ENCODE data around the gene JAKMIP3. TPM values are rescaled to one million over a fixed set of nuclear protein-coding genes. Genes with fewer than 3 reads are reported as not detected.

JAKMIP3 gene
- total RNA-seq, 4 donors from 2014 or later, result 0.24 to 0.67 (median 0.51) TPM

DNA sequence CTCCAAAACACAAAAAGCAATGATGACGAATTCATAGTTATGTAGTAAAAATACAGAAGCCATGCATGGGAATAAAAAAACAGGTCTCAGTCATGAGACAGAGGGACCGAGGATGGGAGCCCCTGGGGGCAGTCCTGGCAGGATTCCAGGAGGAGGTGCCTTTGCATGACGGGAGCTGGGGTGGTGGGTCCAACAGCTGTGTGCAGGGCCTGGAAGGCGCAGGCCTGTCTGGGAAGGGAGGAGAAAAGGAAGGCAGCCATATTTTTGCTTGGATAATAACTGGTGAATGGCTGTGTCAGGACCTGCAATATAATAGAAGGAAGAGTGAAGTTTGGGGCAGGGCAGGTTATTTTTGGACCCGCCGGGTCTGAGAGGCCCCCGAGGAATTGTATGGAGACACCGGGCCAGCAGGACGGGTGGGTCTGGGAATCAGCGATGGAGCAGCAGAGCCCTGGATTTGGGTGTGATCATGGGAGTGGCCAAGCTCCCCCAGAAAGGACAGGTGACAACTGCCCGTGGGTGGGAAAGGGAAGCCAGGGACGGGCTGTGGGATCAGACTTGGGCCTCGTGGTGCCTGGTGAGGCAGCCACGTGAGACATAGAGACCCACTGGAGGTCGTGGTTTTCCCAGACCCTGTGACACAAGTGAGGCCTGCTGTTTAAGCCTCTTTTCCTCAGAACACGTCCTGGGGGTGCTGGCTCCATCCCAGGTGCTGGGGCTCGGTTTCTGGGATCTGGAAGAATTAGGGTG lies 2.9 kb upstream of the JAKMIP3 start:
- no peak for ATAC-seq
- H3K27ac ChIP-seq, result no peak overlapping the region
- intact Hi-C loops (cut with DNase I; ENCODE audit: low total_unique reads), result no loop called here
- H3K36me3 ChIP-seq, result no peaks in the 10 kb centered on the region
- in situ Hi-C loops (cut with MboI; ENCODE audit: low sequenced_read_pairs in 4 of 4), result no loop called here
- no peak for DNase-seq
- H3K4me3 ChIP-seq, result no peak overlapping the region
- no peaks in the 10 kb centered on the region for H3K27me3 ChIP-seq
- TF ChIP-seq POLR2A (IDR thresholded peaks at IDR 0.05), result no peak
- TF ChIP-seq, protein P1, sequence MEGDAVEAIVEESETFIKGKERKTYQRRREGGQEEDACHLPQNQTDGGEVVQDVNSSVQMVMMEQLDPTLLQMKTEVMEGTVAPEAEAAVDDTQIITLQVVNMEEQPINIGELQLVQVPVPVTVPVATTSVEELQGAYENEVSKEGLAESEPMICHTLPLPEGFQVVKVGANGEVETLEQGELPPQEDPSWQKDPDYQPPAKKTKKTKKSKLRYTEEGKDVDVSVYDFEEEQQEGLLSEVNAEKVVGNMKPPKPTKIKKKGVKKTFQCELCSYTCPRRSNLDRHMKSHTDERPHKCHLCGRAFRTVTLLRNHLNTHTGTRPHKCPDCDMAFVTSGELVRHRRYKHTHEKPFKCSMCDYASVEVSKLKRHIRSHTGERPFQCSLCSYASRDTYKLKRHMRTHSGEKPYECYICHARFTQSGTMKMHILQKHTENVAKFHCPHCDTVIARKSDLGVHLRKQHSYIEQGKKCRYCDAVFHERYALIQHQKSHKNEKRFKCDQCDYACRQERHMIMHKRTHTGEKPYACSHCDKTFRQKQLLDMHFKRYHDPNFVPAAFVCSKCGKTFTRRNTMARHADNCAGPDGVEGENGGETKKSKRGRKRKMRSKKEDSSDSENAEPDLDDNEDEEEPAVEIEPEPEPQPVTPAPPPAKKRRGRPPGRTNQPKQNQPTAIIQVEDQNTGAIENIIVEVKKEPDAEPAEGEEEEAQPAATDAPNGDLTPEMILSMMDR (IDR thresholded peaks at IDR 0.05 in 4 of 5, conservative IDR thresholded peaks at IDR 0.05 in 1 of 5), result no peak
- no peaks in the 10 kb centered on the region for H3K9me3 ChIP-seq
- peaks cover 13 to 17% of the 10 kb centered on the region in 2 donors for H3K4me1 ChIP-seq

- no peak for DNase-seq
- in situ Hi-C loops (cut with MboI; ENCODE audit: low sequenced_read_pairs in 4 of 4), result no loop called here
- intact Hi-C loops (cut with DNase I; ENCODE audit: low total_unique reads), result no loop called here
- Histone ChIP-seq H3K4me1 (peaks cover 13 to 17% of the 10 kb centered on the region in 2 donors), H3K36me3 (no peaks in the 10 kb centered on the region), H3K27ac (no peak overlapping the region), H3K4me3 (no peak overlapping the region), H3K9me3 (no peaks in the 10 kb centered on the region), H3K27me3 (no peaks in the 10 kb centered on the region)
- TF ChIP-seq, protein P1 (IDR thresholded peaks at IDR 0.05 in 4 of 5, conservative IDR thresholded peaks at IDR 0.05 in 1 of 5), result no peak
- TF ChIP-seq POLR2A (IDR thresholded peaks at IDR 0.05), result no peak
- ATAC-seq, result no peak
Measured at GRCh38 chr10:132063432-132063831, 2.3 kb upstream of the JAKMIP3 start.

- TF ChIP-seq, protein P1 (IDR thresholded peaks at IDR 0.05 in 4 of 5, conservative IDR thresholded peaks at IDR 0.05 in 1 of 5), result no peak
- no peak for TF ChIP-seq POLR2A (IDR thresholded peaks at IDR 0.05)
- in situ Hi-C loops (cut with MboI; ENCODE audit: low sequenced_read_pairs in 4 of 4), result no loop called here
Measured at GRCh38 chr10:132064082-132064755, 1.5 kb upstream of the JAKMIP3 start.

DNA sequence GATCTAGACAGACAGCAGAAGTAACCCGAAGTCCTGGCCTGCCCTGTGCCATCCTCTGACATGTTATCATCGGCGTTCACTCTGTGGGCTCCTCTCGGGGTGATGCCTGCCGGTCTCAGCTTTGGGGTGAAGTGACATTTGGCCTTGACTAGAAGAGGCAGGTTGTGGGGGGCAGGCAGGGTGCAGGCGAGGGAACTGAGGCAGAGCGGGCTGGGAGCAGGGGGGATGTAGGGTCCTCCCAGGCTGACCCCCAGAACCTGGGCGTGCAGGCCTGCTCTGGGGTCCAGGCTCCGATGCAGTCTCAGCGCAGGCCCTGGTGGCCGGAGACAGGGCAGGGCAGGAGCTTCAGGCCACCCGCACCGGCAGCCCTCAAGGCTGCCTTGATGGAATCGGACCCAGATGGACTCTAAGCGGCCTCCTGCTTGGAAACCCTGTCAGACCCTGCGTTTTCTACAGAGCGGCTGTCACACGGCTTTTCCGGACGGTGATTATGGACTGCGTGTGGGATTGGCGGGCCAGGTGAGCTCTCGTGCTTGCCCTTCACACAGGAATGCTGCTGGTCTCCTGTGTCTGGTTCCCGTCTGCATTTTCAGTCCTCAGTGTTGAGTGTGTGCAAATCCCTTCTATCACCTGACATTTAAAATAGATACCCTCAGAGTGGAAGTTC lies 842 bp upstream of the JAKMIP3 start:
- Histone ChIP-seq H3K9me3 (no peaks in the 10 kb centered on the region), H3K4me3 (peak overlapping the region in 3 of 4 donors; percentile 55 to 68 (median 63)), H3K27ac (peak overlapping the region; percentile 53 to 76 (median 68)), H3K4me1 (peaks cover 13 to 17% of the 10 kb centered on the region in 2 donors), H3K27me3 (no peaks in the 10 kb centered on the region), H3K36me3 (no peaks in the 10 kb centered on the region)
- DNase-seq (no peak), ATAC-seq (peak in 1 of 2 donors; percentile 16)
- intact Hi-C loops (cut with DNase I; ENCODE audit: low total_unique reads) (no loop called here), in situ Hi-C loops (cut with MboI; ENCODE audit: low sequenced_read_pairs in 4 of 4) (no loop called here)
- no peak for TF ChIP-seq POLR2A (IDR thresholded peaks at IDR 0.05)
- TF ChIP-seq, protein P1 (IDR thresholded peaks at IDR 0.05 in 4 of 5, conservative IDR thresholded peaks at IDR 0.05 in 1 of 5), result no peak

More at GRCh38 chr10:132064082-132064755, 1.5 kb upstream of the JAKMIP3 start:
- intact Hi-C loops (cut with DNase I; ENCODE audit: low total_unique reads), result no loop called here
- H3K27me3 ChIP-seq, result no peaks in the 10 kb centered on the region
- no peak overlapping the region for H3K4me3 ChIP-seq
- peaks cover 13 to 17% of the 10 kb centered on the region in 2 donors for H3K4me1 ChIP-seq
- no peaks in the 10 kb centered on the region for H3K36me3 ChIP-seq
- DNase-seq (peak in 1 of 2 donors; percentile 30), ATAC-seq (peak in 1 of 2 donors; percentile 43)
- peak overlapping the region in 2 of 4 donors; percentile 74 to 76 for H3K27ac ChIP-seq
- no peaks in the 10 kb centered on the region for H3K9me3 ChIP-seq
